Measurements from ENCODE around the gene BIN1. TPM values are rescaled to one million over a fixed set of nuclear protein-coding genes. Genes with fewer than 3 reads are reported as not detected.

BIN1 gene
- total RNA-seq, 1 experiment from 2014 or later: 42.5 TPM

- DNase-seq (ENCODE audit: low spot score) (no peak), ATAC-seq (no peak)
- no peak overlapping the region for H3K4me3 Mint-ChIP-seq
- H3K27ac Mint-ChIP-seq: no peak overlapping the region
- CTCF ChIA-PET: interaction anchor here (0.8 to 3.4 kb wide), 2 partner anchors 18 to 21 kb away, joined by 3 to 19 read pairs; partner anchors contain the start of gene BIN1
- POLR2A ChIA-PET: no interaction called here
- no peak for TF ChIP-seq CBFB (CRISPR knock-in tag; IDR thresholded peaks at IDR 0.05; ENCODE audit: low read depth)
- no peak for TF ChIP-seq MLX (CRISPR knock-in tag; IDR thresholded peaks at IDR 0.05)
- TF ChIP-seq FOXJ3 (CRISPR knock-in tag; IDR thresholded peaks at IDR 0.05; ENCODE audit: borderline replicate concordance): no peak
- no peak for TF ChIP-seq USF2 (CRISPR knock-in tag; IDR thresholded peaks at IDR 0.05)
- no peak for TF ChIP-seq ARID4B (CRISPR knock-in tag; IDR thresholded peaks at IDR 0.05; ENCODE audit: borderline replicate concordance)
- no peak for TF ChIP-seq HMGA2 (CRISPR knock-in tag; IDR thresholded peaks at IDR 0.05)
- TF ChIP-seq ZBTB43 (CRISPR knock-in tag; IDR thresholded peaks at IDR 0.05): no peak
- no peak for TF ChIP-seq MXD4 (CRISPR knock-in tag; IDR thresholded peaks at IDR 0.05; ENCODE audit: borderline replicate concordance)
- TF ChIP-seq ZNF138 (CRISPR knock-in tag; conservative IDR thresholded peaks at IDR 0.05): no peak
- TF ChIP-seq CDX4 (CRISPR knock-in tag; IDR thresholded peaks at IDR 0.05; ENCODE audit: borderline replicate concordance): no peak
- TF ChIP-seq NR3C1 (CRISPR knock-in tag; conservative IDR thresholded peaks at IDR 0.05; ENCODE audit: low read depth): no peak
- no peak for TF ChIP-seq FOXK1 (CRISPR knock-in tag; IDR thresholded peaks at IDR 0.05)
- TF ChIP-seq SMAD4 (CRISPR knock-in tag; IDR thresholded peaks at IDR 0.05): no peak
- no peak for TF ChIP-seq OVOL2 (CRISPR knock-in tag; IDR thresholded peaks at IDR 0.05; ENCODE audit: borderline replicate concordance)
- TF ChIP-seq ATF6 (CRISPR knock-in tag; IDR thresholded peaks at IDR 0.05): no peak
- no peak for TF ChIP-seq ERG (CRISPR knock-in tag; IDR thresholded peaks at IDR 0.05)
- no peak for TF ChIP-seq ZNF532 (CRISPR knock-in tag; IDR thresholded peaks at IDR 0.05; ENCODE audit: borderline replicate concordance)
- TF ChIP-seq JAZF1 (CRISPR knock-in tag; IDR thresholded peaks at IDR 0.05): no peak
- no peak for TF ChIP-seq ZNF416 (CRISPR knock-in tag; IDR thresholded peaks at IDR 0.05)
- no peaks in the 10 kb centered on the region for H3K9me3 Mint-ChIP-seq
- H3K36me3 Mint-ChIP-seq: no peaks in the 10 kb centered on the region
- H3K4me1 Mint-ChIP-seq: peaks cover 45% of the 10 kb centered on the region
- no peaks in the 10 kb centered on the region for H3K27me3 Mint-ChIP-seq (ENCODE audit: low read depth)
These were observed 18.2 kb downstream of the BIN1 start for GRCh38 chr2:127088706-127089105.
